Measurements from ENCODE around the gene ETV5. TPM values are rescaled to one million over a fixed set of nuclear protein-coding genes. Genes with fewer than 3 reads are reported as not detected.

ETV5 gene
- total and polyA plus RNA-seq, 2 donors (not counting 1 experiment from before 2014, with no cell fraction given): 0.12 to 0.74 TPM

DNA sequence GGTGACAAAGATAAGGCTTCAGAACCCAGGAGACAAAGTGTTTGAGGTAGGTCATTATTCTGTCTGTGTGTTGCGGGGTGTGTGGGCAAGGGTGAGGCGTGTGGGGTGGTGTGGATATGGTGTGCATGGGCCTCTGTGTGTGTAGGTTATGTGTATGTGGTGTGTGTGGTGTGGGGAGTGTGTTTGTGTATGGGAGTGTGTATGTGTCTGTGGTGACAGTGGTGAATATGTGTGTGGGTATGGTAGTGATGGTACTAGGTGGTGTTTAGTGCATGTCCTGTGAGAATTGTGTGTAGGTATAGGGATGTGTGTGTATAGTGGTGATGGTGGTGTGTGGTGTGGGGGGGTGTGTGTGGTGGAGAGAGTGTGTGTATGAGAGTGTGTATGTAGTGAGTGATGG lies 16.2 kb upstream of the ETV5 start:
- H3K36me3 ChIP-seq (replicated peaks in 1 of 2; ENCODE audit: control extremely low read depth in 1 of 2, control insufficient read depth in 1 of 2, extremely low read depth in 1 of 2, insufficient read depth in 2 of 2, low read length in 1 of 2): no peaks in the 10 kb centered on the region
- H3K4me1 ChIP-seq (ENCODE audit: control insufficient read depth in 2 of 2, insufficient read depth in 2 of 2, low read length in 2 of 2): no peaks in the 10 kb centered on the region
- no peak overlapping the region for H2AFZ ChIP-seq (ENCODE audit: insufficient read depth, low read depth, low read length, poor library complexity, severe bottlenecking)
- peaks cover 24% of the 10 kb centered on the region for H3K27me3 Mint-ChIP-seq
- no peaks in the 10 kb centered on the region for H3K79me2 ChIP-seq (ENCODE audit: control insufficient read depth, insufficient read depth, low read length)
- H3K4me2 ChIP-seq (replicated peaks; ENCODE audit: low read depth, low read length, poor library complexity, severe bottlenecking): no peak overlapping the region
- H3K9me3 ChIP-seq (ENCODE audit: control extremely low read depth in 1 of 3, control insufficient read depth in 2 of 3, insufficient read depth in 1 of 3, low read length in 2 of 3): no peaks in the 10 kb centered on the region
- 94% methylated on average over 2 of the region's 2 CpGs for WGBS (ENCODE audit: insufficient coverage)
- no peak overlapping the region for H3K4me3 Mint-ChIP-seq
- ATAC-seq (ENCODE audit: low read depth) (no peak), DNase-seq (no peak)
- intact Hi-C loops (cut with micrococcal nuclease): no loop called here
- no peak overlapping the region for H3K4me3 ChIP-seq (ENCODE audit: control extremely low read depth in 1 of 5, extremely low read depth in 1 of 5, insufficient read depth in 1 of 5, low read depth in 2 of 5, low read length in 4 of 5)
- peaks cover 0 to 7% (median 3%) of the 10 kb centered on the region in 4 experiments for H3K27me3 ChIP-seq (replicated peaks in 1 of 4; ENCODE audit: control extremely low read depth in 1 of 4, control insufficient read depth in 3 of 4, insufficient read depth in 4 of 4, low read length in 3 of 4)
- H3K4me1 Mint-ChIP-seq: no peaks in the 10 kb centered on the region
- TF ChIP-seq, protein P1, sequence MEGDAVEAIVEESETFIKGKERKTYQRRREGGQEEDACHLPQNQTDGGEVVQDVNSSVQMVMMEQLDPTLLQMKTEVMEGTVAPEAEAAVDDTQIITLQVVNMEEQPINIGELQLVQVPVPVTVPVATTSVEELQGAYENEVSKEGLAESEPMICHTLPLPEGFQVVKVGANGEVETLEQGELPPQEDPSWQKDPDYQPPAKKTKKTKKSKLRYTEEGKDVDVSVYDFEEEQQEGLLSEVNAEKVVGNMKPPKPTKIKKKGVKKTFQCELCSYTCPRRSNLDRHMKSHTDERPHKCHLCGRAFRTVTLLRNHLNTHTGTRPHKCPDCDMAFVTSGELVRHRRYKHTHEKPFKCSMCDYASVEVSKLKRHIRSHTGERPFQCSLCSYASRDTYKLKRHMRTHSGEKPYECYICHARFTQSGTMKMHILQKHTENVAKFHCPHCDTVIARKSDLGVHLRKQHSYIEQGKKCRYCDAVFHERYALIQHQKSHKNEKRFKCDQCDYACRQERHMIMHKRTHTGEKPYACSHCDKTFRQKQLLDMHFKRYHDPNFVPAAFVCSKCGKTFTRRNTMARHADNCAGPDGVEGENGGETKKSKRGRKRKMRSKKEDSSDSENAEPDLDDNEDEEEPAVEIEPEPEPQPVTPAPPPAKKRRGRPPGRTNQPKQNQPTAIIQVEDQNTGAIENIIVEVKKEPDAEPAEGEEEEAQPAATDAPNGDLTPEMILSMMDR (IDR thresholded peaks at IDR 0.05): no peak
- H3K9me3 Mint-ChIP-seq (ENCODE audit: insufficient read depth): no peaks in the 10 kb centered on the region
- CTCF ChIA-PET: no interaction called here
- no peak overlapping the region for H3K9ac ChIP-seq (ENCODE audit: low read length)
- POLR2A ChIA-PET: no interaction called here
- H3K27ac Mint-ChIP-seq: no peak overlapping the region
- H3K27ac ChIP-seq (ENCODE audit: low read length in 2 of 2): no peak overlapping the region
- H4K20me1 ChIP-seq (ENCODE audit: control insufficient read depth, insufficient read depth, low read length, poor library complexity, severe bottlenecking): no peaks in the 10 kb centered on the region

DNA sequence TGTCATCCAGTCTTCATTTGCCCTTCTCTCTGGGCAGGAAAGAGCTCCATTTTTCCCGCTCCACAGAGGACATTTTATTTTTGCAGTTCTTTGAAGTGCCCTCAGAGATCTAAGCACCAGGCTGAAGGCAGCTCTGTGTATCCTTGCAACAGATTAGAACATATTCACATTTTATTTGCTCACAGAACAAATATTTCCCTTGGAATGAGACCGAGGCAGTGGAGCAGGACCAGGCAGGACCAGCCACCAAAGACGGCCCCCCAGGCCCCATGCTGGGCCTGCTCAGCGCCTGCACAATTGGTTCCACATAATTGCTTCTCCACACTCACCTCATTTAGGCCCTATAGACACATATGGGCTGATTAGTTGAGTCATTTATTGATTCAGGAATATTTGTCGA lies 15.7 kb upstream of the ETV5 start:
- H3K36me3 ChIP-seq (replicated peaks in 1 of 2; ENCODE audit: control extremely low read depth in 1 of 2, control insufficient read depth in 1 of 2, extremely low read depth in 1 of 2, insufficient read depth in 2 of 2, low read length in 1 of 2): no peaks in the 10 kb centered on the region
- no peak overlapping the region for H3K4me3 Mint-ChIP-seq
- H3K27ac Mint-ChIP-seq: no peak overlapping the region
- peaks cover 0 to 11% (median 3%) of the 10 kb centered on the region in 4 experiments for H3K27me3 ChIP-seq (replicated peaks in 1 of 4; ENCODE audit: control extremely low read depth in 1 of 4, control insufficient read depth in 3 of 4, insufficient read depth in 4 of 4, low read length in 3 of 4)
- ChIA-PET CTCF (no interaction called here), POLR2A (no interaction called here)
- no peaks in the 10 kb centered on the region for H3K9me3 ChIP-seq (ENCODE audit: control extremely low read depth in 1 of 3, control insufficient read depth in 2 of 3, insufficient read depth in 1 of 3, low read length in 2 of 3)
- no peaks in the 10 kb centered on the region for H4K20me1 ChIP-seq (ENCODE audit: control insufficient read depth, insufficient read depth, low read length, poor library complexity, severe bottlenecking)
- H3K9me3 Mint-ChIP-seq (ENCODE audit: insufficient read depth): no peaks in the 10 kb centered on the region
- H3K79me2 ChIP-seq (ENCODE audit: control insufficient read depth, insufficient read depth, low read length): no peaks in the 10 kb centered on the region
- no peak overlapping the region for H3K4me3 ChIP-seq (ENCODE audit: control extremely low read depth in 1 of 5, extremely low read depth in 1 of 5, insufficient read depth in 1 of 5, low read depth in 2 of 5, low read length in 4 of 5)
- TF ChIP-seq, protein P1 (IDR thresholded peaks at IDR 0.05): no peak
- TF ChIP-seq EZH2 (IDR thresholded peaks at IDR 0.05; ENCODE audit: borderline replicate concordance, insufficient read depth, low read depth, low read length, poor library complexity, severe bottlenecking): no peak
- no peaks in the 10 kb centered on the region for H3K4me1 Mint-ChIP-seq
- DNase-seq (no peak), ATAC-seq (ENCODE audit: low read depth) (no peak)
- H3K27ac ChIP-seq (ENCODE audit: low read length in 2 of 2): no peak overlapping the region
- H2AFZ ChIP-seq (ENCODE audit: insufficient read depth, low read depth, low read length, poor library complexity, severe bottlenecking): no peak overlapping the region
- no peaks in the 10 kb centered on the region for H3K4me1 ChIP-seq (ENCODE audit: control insufficient read depth in 2 of 2, insufficient read depth in 2 of 2, low read length in 2 of 2)
- intact Hi-C loops (cut with micrococcal nuclease): no loop called here
- H3K9ac ChIP-seq (ENCODE audit: low read length): no peak overlapping the region
- WGBS (ENCODE audit: insufficient coverage): 100% methylated on average over 2 of the region's 5 CpGs
- peaks cover 29% of the 10 kb centered on the region for H3K27me3 Mint-ChIP-seq
- no peak overlapping the region for H3K4me2 ChIP-seq (replicated peaks; ENCODE audit: low read depth, low read length, poor library complexity, severe bottlenecking)
